GM12865 (cell line): Measurements from ENCODE around the gene DBR1.

Source experiments
- DNase-seq: peaks from one replicate; pipeline ENCODE4 v3.0.0; 2010; ENCODE audit warnings: low read depth
- H3K4me3 ChIP-seq: 2 replicates; pipeline ENCODE4 v1.5.1; 2011; ENCODE audit warnings: mild to moderate bottlenecking, low read depth, low read length, control low read depth
- TF ChIP-seq, protein P1 (sequence below): IDR thresholded peaks from 2 replicates; pipeline ENCODE4 v1.5.1; 2011; ENCODE audit warnings: low read length, control low read depth, low read depth, inconsistent platforms; ENCODE audit not compliant: insufficient read depth; ENCODE audit errors: missing control alignments

DBR1 gene

DNA sequence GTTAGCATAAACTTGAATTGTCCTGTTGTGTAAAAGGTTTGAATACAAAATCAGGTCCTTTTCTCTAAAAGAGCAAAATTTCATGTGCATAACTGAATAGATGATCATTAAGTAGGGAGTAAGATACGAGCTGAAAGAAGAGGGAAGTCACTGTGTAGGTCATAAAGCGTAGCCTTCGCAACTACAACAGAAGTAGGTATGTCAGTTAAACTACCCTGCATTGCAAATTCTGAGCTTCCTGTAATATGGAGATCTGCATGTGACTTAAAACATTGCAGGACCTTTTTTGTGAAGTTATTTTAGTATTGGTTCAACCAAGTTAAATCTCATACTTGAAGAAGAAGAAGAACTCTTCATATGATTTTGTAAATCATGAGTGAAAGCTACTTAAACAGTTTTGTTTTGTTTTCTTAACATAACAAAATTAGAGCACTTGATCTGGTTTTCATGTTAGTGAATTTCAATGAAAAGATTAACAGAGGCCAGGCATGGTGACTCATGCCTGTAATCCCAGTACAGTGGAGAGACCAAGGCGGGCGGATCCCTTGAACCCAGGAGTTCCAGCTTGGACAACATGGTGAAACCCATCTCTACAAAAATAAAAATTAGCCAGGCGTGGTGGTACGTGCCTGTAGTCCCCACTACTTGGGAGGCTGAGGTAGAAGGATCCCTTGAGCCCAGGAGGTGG, 38.8 kb upstream of the DBR1 start:
- DNase-seq = no peak
- H3K4me3 ChIP-seq = no peak overlapping the region
- TF ChIP-seq, protein P1, sequence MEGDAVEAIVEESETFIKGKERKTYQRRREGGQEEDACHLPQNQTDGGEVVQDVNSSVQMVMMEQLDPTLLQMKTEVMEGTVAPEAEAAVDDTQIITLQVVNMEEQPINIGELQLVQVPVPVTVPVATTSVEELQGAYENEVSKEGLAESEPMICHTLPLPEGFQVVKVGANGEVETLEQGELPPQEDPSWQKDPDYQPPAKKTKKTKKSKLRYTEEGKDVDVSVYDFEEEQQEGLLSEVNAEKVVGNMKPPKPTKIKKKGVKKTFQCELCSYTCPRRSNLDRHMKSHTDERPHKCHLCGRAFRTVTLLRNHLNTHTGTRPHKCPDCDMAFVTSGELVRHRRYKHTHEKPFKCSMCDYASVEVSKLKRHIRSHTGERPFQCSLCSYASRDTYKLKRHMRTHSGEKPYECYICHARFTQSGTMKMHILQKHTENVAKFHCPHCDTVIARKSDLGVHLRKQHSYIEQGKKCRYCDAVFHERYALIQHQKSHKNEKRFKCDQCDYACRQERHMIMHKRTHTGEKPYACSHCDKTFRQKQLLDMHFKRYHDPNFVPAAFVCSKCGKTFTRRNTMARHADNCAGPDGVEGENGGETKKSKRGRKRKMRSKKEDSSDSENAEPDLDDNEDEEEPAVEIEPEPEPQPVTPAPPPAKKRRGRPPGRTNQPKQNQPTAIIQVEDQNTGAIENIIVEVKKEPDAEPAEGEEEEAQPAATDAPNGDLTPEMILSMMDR = no peak

DNA sequence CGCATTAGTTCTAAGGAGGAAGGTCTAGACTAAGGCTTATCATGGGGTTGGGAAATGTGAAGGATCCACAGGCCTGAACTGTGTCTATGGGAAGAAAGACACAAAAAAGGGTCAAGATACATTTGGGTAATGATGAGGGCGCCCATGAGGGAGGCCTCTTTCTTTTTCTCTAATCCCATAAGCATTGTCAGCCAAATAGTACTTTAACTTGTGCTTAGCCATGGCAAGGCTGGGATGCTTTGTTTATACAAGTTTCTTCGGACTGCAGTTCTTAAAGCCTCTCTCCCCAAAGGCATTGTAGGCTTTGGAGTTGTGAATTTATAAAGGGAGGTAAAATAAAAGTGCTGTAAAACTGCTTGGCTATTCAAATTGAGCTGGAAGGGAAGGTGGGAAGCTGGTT, 35.8 kb upstream of the DBR1 start:
- TF ChIP-seq, protein P1 = no peak
- no peak overlapping the region for H3K4me3 ChIP-seq
- no peak for DNase-seq

DNA sequence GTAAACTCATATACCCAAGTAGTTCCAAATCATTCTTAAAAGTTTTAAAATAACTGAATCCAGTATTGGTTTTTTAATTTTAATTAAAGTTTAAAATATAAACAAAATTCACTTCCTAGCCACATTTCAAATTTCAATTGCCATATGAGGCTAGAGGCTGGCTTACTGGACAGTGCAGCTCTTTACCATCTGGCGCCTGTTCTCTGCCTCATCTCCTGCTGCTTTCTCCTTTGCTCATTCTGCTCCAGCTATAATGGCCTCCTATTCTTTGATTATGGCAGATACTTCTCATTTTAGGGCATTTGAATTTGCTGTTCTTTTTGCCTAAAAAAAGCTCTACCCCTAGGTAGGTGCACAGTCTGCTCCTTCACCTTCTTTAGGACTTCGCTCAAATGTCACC, 31.5 kb upstream of the DBR1 start:
- DNase-seq = no peak
- no peak overlapping the region for H3K4me3 ChIP-seq
- TF ChIP-seq, protein P1 = no peak

DNA sequence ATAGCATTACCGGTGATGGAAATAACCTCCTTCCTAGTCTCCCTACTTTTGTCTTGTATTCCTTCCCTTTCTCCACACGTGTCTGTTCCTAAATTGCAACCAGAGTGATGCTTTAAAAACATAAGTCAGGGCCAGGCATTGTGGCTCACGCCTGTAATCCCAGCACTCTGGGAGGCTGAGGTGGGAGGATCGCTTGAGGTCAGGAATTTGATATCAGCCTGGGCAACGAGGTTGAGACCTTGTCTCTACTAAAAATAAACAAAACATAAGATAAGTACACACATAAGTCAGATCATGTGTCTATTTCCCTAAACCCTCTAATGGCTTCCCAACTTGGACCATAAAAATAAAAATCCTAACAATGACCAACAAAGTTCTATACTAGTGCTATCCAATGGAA, 30.8 kb upstream of the DBR1 start:
- DNase-seq = no peak
- H3K4me3 ChIP-seq = no peak overlapping the region
- TF ChIP-seq, protein P1 = no peak

DNA sequence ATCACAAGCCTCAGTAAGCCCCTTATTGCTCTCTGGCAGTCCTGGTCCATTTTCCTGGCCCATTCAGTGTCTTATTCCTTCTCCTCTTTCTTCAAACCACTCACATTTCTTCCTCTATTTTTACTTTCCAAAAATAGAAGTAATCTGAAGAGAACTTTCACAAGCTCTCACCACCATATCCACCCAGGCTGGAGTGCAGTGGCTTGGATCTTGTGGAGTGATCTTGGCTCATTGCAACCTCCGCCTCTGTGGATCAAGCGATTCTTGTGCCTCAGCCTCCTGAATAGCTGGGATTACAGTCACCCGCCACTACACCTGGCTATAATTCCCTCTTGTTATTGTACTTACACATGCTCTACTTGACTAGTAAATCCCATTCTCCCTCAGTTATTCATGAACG, 29.2 kb upstream of the DBR1 start:
- TF ChIP-seq, protein P1 = no peak
- DNase-seq = no peak
- H3K4me3 ChIP-seq = no peak overlapping the region

DNA sequence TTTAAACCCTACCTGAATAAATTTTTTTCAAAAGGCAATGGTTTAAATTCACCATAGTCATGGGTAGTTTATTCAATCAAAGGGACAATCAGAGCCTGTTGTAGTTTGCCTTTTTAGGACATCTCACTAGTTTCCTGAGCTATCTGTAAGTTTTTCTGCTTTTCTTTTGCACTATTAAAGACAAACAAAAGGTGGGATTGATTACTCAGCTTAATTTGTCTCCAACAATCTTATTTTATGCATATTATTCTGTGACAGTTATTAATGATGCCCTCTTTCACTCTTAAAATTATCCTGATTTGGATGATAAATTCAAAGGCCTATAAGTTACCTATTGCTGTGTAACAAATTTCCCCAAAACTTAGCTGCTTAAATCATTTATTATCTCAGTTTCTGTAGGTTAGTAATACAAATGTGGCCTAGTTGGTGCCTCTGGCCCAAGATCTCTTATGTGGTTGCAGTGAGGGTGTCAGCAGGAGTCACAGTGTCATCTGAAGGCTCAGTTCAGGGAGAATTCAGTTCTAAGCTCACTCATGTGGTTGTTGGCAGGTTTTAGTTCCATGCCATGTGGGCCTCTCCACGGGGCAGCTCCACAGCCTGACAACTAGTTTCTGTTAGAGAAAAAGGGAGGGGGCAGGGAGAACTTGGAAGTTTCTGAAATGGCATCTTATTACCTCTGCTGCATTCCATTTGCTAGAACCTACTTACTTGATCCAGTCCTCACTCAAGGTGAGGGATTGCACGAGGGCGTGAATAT, 28.4 kb upstream of the DBR1 start:
- TF ChIP-seq, protein P1 = no peak
- no peak overlapping the region for H3K4me3 ChIP-seq
- no peak for DNase-seq
